AG09319 (cell line): ENCODE results near the gene TNFSF12.
"Not testable (repeated sequence)": the region's sequence is repeated elsewhere in the genome, so short reads cannot be mapped to it uniquely, and the experiment has no call there.

ENCODE experiments used
- DNase-seq: peaks from one replicate; pipeline ENCODE4 v3.0.0-alpha.2; 2010; ENCODE audit warnings: low read depth; ENCODE audit errors: extremely low read depth
- CTCF ChIP-seq: IDR thresholded peaks from 2 replicates; pipeline ENCODE4 v1.5.1; 2011; ENCODE audit warnings: low read depth, mild to moderate bottlenecking, inconsistent platforms, low read length, moderate library complexity

Gene TNFSF12

GRCh38 chr17:7591596-7591995, 42.7 kb downstream of the TNFSF12 start:
- DNase-seq, result no peak
- no peak for TF ChIP-seq CTCF

- no peak for TF ChIP-seq CTCF
- DNase-seq, result no peak
Measured at GRCh38 chr17:7592422-7593021, 43.7 kb downstream of the TNFSF12 start.

- DNase-seq, result no peak
- no peak for TF ChIP-seq CTCF
Measured at GRCh38 chr17:7593296-7593695, 44.4 kb downstream of the TNFSF12 start.

GRCh38 chr17:7597561-7597960, 48.7 kb downstream of the TNFSF12 start:
- DNase-seq, result not testable (repeated sequence)

GRCh38 chr17:7606280-7606679, 57.4 kb downstream of the TNFSF12 start:
- no peak for DNase-seq
- TF ChIP-seq CTCF, result no peak
